Measurements from ENCODE around the gene SEC24A. TPM values are rescaled to one million over a fixed set of nuclear protein-coding genes. Genes with fewer than 3 reads are reported as not detected.
"Not testable (repeated sequence)": the region's sequence is repeated elsewhere in the genome, so short reads cannot be mapped to it uniquely, and the experiment has no call there.

The SEC24A gene
- total RNA-seq, 4 donors from 2014 or later: 11.1 to 19.0 (median 13.5) TPM

DNA sequence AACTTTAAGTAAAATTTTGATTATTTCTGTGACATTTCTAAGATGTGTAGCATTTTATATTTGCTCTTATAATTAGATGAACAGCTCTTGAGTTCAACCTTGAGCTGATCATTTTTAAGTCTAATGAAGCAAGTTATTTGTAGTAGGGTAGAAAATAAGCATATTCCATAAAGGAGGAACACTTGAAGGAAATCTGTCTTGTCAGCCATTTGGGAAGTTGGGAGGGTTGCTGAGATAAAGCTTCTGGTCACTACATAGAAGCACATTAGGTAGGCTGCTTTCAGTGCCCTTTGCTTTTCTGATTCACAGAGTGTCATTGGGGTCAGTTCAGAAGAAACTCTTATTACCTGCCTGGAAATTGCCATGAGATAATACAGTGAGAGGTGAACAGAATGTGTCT lies 44.1 kb downstream of the SEC24A start:
- no peak for DNase-seq (ENCODE audit: low spot score in 2 of 2)
- TF ChIP-seq, protein P1, sequence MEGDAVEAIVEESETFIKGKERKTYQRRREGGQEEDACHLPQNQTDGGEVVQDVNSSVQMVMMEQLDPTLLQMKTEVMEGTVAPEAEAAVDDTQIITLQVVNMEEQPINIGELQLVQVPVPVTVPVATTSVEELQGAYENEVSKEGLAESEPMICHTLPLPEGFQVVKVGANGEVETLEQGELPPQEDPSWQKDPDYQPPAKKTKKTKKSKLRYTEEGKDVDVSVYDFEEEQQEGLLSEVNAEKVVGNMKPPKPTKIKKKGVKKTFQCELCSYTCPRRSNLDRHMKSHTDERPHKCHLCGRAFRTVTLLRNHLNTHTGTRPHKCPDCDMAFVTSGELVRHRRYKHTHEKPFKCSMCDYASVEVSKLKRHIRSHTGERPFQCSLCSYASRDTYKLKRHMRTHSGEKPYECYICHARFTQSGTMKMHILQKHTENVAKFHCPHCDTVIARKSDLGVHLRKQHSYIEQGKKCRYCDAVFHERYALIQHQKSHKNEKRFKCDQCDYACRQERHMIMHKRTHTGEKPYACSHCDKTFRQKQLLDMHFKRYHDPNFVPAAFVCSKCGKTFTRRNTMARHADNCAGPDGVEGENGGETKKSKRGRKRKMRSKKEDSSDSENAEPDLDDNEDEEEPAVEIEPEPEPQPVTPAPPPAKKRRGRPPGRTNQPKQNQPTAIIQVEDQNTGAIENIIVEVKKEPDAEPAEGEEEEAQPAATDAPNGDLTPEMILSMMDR (IDR thresholded peaks at IDR 0.05): no peak
- no peak for TF ChIP-seq POLR2A (IDR thresholded peaks at IDR 0.05)
- no peak overlapping the region for H3K4me3 ChIP-seq (ENCODE audit: low read depth, poor library complexity, severe bottlenecking)
- intact Hi-C loops (cut with DNase I; ENCODE audit: low total_unique reads): no loop called here

DNA sequence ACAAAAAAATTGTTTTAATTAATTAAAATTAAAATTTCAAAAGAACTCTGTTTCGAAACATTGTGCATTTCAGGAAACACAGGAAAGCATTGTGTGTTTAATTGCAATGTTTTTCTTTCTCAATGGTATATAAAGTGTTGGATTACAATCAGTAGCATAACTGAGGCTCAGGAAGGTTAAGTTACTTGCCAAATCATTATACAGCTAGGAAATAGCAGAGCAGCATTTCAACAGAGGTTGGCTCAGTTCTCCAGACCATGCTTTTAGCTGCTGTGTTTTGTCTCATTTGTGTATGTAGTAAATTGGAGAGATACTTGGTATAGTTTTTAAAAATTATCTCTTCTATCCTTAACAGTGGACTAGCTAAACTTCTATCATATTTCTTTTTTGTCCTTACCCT lies 59.7 kb downstream of the SEC24A start:
- no peak for DNase-seq (ENCODE audit: low spot score in 2 of 2)
- WGBS, 2 donors: 87 to 90% methylated on average over 1 of the region's 1 CpG
- no peak for TF ChIP-seq POLR2A (IDR thresholded peaks at IDR 0.05)
- TF ChIP-seq, protein P1 (IDR thresholded peaks at IDR 0.05): no peak
- intact Hi-C loops (cut with DNase I; ENCODE audit: low total_unique reads): no loop called here
- no peak overlapping the region for H3K4me3 ChIP-seq (ENCODE audit: low read depth, poor library complexity, severe bottlenecking)

DNA sequence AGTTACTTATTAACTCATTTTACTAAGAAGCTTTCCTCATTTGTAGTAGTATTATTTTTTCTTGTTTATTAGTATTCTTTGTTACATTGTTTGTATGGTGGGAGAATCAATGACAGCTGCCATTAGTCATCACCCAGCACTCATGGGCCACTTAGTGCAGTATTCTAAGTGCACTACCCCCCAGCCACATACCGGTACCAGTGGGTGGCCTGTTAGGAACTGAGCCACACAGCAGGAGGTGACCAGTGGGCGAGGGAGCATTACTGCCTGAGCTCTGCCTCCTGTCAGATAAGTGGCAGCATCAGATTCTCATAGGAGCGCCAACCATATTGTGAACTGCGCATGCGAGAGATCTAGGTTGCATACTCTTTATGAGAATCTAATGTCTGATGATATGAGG lies 65.5 kb downstream of the SEC24A start:
- intact Hi-C loops (cut with DNase I; ENCODE audit: low total_unique reads): no loop called here
- DNase-seq (ENCODE audit: low spot score in 2 of 2): no peak
- no peak overlapping the region for H3K4me3 ChIP-seq (ENCODE audit: low read depth, poor library complexity, severe bottlenecking)
- TF ChIP-seq, protein P1 (IDR thresholded peaks at IDR 0.05): no peak
- TF ChIP-seq POLR2A (IDR thresholded peaks at IDR 0.05): no peak
- WGBS, 2 donors: 88 to 94% methylated on average over 5 of the region's 5 CpGs

- no peak for TF ChIP-seq POLR2A (IDR thresholded peaks at IDR 0.05)
- TF ChIP-seq, protein P1 (IDR thresholded peaks at IDR 0.05): no peak
- no peak overlapping the region for H3K4me3 ChIP-seq (ENCODE audit: low read depth, poor library complexity, severe bottlenecking)
- no peak for DNase-seq (ENCODE audit: low spot score in 2 of 2)
- intact Hi-C loops (cut with DNase I; ENCODE audit: low total_unique reads): no loop called here
- WGBS, 2 donors: 93 to 98% methylated on average over 3 of the region's 3 CpGs
Observed at GRCh38 chr5:134714541-134714940, 66.0 kb downstream of the SEC24A start.

DNA sequence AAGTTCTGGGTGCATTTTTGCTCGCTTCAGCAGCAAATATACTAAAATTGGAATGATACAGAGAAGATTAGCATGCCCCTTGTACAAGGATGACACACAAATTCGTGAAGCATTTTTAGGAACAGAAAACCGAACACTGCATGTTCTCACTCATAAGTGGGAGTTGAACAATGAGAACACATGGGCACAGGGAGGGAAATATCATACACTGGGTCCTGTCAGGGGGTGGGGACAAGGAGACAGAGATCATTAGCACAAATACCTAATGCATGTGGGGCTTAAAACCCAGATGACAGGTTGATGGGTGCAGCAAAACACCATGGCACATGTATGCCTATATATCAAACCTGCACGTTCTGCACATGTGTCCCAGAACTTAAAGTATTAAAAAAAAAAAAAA lies 66.9 kb downstream of the SEC24A start:
- DNase-seq (ENCODE audit: low spot score in 2 of 2); H3K4me3 ChIP-seq (ENCODE audit: low read depth, poor library complexity, severe bottlenecking); intact Hi-C loops (cut with DNase I; ENCODE audit: low total_unique reads): not testable (repeated sequence)
- WGBS, 2 donors: 89 to 90% methylated on average over 4 of the region's 4 CpGs

- H3K4me3 ChIP-seq (ENCODE audit: low read depth, poor library complexity, severe bottlenecking): no peak overlapping the region
- no peak for DNase-seq (ENCODE audit: low spot score in 2 of 2)
- TF ChIP-seq, protein P1 (IDR thresholded peaks at IDR 0.05): no peak
- no peak for TF ChIP-seq POLR2A (IDR thresholded peaks at IDR 0.05)
- WGBS, 2 donors: 90 to 97% methylated on average over 1 of the region's 1 CpG
- intact Hi-C loops (cut with DNase I; ENCODE audit: low total_unique reads): loop anchor here (10.0 kb wide), 1 partner anchor 420 kb away; no protein-coding TSS in a partner anchor
Observed at GRCh38 chr5:134724872-134725271, 76.3 kb downstream of the SEC24A start.

All from lower leg skin (tissue), 4 donors.